ENCODE results near the gene SPEG.
"Not testable (repeated sequence)": the region's sequence is repeated elsewhere in the genome, so short reads cannot be mapped to it uniquely, and the experiment has no call there.

Gene SPEG

DNA sequence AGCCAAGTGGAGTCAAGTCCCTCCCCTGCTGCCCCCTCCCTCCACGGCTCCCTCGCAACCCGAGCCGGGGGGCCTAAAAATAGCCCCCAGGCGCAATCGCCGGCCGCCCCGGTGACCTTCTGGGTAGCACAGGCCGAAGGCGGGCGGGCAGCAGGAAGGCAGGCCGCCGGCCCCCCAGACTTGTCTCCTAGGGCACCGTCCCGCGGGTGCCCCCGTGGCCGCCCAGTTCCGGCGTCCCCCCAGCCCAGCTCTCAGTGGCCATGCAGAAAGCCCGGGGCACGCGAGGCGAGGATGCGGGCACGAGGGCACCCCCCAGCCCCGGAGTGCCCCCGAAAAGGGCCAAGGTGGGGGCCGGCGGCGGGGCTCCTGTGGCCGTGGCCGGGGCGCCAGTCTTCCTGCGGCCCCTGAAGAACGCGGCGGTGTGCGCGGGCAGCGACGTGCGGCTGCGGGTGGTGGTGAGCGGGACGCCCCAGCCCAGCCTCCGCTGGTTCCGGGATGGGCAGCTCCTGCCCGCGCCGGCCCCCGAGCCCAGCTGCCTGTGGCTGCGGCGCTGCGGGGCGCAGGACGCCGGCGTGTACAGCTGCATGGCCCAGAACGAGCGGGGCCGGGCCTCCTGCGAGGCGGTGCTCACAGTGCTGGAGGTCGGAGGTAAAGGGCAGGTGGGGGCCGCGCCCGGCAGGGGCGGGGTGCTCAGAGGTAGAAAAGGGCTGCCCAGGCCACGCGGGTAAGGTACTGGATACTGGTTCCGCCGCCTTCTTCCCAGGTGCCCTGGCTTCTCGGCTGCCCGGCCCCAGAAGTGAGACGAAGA is at the start of gene SPEG:
SPEG (plus strand) TSS at position 126 of the 808 bp plus-strand sequence; CDS start at position 261, 135 bp downstream.
- no peak for DNase-seq (ENCODE audit: low read depth in 2 of 2)

DNA sequence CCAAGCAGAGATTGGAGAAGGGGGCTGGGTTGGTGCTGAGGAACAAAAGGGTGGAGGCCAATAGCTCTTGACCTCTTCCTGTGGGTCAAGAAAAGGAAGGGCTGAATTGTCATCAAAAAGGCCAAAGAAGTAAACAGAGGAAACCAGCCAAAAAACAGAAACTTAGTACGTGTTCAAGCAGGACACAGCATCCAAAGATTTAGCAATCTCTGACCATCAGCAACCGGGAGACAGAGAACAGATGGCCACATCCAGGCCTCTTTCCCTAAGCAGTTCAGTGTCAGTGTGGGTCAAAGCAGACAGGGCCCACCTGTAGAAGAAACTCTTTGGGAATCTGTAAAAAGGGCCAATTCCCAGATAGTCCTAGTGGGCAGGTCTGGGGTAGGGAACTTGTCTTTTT is 49.8 kb upstream of the SPEG start:
- no peak for DNase-seq (ENCODE audit: low read depth in 2 of 2)

DNA sequence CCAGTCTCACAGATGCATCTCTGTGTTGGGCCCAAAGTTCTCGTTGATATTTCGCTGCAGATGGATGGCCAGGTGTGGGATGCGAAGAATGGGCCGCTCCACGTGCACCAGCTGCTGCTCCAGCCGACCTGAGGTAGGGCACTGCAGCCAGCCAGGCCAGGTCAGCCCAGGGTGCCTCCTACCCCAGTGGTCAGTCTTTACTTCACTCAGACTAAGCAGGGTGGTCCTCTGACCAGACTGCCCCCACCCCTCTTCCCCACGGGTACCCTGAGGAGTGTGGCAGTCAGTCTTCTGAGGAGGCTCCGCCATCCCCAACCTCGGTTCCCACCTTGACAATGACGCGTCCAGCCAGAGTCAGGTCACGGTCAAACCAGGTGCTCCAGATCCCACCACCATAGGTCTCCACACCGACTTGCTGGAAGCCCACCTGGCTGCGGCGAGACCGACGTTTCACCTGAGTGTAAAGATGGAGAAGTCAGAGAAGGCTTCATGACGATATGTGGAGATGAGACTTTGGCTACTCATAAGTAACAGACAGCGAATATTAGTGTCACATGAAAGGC is 48.6 kb upstream of the SPEG start:
- no peak for DNase-seq (ENCODE audit: low read depth in 2 of 2)

DNA sequence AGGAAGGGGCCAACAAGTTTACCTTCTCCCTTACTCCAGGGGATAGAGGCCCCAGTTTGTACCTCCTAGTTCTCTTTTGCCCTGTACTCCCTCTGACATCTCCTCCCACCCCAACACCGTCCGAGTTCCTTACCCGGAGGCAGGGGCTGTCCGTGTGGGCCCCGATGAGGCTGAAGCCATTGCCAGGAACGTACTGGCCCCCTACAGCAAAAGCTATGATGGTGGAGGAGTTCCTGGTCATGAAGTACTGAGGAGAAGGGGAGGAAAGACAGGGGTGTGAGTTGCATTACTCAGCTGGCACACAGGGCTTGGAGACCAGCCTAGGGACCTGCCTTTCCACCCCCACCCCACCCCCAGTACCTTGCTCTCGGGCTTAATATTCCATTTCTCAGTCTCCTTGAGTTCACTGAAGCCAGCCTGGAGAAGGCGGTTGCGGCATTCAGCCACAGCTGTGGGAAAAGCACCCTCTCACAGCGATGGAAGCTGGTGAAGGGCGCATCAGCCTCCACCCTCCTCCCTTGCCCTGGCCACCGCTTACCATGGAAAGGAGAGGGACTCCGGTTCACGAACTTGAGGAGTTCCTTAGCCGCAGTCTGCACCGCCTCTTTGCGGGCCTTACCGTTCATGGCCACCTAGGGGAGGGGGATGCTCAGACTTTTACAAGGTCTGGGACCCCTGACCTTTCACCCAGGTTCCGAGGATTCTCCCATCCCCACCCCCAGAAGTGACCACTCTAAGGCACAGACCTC is 47.9 kb upstream of the SPEG start:
- no peak for DNase-seq (ENCODE audit: low read depth in 2 of 2)

DNA sequence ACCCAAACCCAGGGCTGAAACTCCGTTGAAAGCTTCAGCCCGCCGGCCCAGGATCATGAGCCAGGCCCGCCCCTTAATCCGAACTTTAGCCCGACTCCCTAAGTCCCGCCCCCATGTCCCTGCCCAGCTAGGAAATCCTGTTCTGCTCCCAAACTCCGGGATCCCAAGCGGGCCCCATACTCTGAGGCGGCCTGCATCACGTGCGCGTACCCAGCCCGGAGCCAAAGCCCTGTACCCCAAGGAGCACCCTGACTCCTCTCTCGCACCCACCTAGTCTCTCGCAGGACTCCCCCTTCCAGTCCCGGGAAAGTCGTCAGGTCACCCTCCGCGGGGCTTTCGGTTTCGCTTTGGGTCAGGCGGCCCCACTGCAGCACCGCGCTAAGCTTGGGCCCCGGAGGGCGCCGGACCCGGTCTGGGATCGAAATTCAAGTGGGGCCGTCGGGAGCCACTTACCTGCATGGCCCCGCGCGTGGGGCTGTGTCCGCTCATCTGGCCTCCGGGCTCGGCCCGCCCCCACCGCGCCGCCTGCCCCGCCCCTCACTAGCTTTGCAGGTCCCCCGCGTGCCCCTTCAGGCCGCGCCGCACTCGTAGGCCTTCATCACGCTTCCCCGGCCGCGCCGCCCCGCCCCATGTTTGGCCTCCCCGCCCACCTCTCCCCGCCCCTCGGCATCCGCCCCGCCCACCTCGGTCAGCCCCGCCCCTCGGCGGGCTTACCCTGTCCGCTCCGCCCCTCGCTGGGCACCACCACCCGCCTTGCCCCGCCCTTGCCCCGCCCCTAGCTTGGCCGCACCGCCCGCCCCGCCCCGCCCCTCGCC is 47.1 kb upstream of the SPEG start, which contains the start of gene DNPEP:
DNPEP (minus strand) TSS at position 607 of the 815 bp plus-strand sequence; CDS start at position 489, 118 bp downstream.
- peak; percentile 91 to 94 for DNase-seq (ENCODE audit: low read depth in 2 of 2)

DNA sequence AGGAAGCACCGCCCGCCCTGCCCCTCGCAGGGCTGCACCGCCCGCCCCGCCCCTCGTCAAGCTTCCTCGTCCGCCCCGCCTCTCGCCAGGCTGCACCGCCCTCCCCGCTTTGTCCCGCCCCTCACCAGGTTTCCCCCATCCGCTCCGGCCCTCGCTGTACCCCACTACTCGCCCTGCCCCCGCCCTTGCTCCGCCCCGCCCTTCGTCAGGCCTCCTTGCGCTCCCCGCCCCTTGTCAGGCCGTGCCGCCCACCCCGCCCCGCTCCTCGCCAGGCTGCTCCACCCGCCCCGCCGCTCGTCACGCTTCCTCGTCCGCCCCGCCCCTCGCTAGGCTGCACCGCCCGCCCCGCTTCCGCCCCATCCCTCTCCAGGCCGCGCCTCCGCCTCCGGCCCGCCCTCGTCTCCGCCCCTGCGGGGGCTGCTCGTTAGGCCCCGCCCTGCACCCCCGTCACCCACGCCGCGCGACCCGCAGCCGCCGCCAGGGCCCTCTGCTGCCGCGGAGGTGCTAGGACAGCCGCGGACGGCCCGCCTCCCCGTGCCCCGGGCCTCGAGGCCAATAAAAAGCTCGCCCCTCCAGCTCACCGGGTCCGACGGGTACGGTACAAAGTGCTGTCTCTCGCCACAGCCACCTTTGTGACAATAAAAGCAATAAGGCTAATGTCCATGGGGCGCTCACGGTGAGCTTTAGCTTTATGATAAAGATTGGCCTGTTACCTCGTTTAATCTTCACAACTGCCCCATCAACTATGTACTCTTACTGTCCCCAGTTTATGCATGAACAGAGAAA is 46.3 kb upstream of the SPEG start:
- peak; percentile 99 for DNase-seq (ENCODE audit: low read depth in 2 of 2)

DNA sequence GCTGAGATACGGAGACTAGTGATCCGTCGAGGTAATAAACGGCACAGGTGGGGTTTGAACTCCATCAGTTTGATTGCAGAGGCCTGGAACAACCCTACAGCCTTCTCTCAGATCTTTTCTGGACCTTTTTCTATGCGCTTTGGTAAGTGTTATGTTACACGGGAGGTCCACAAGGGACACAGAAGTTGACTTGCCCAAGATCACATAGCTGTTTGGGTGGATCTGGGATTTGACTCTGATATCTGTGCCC is 45.8 kb upstream of the SPEG start:
- no peak for DNase-seq (ENCODE audit: low read depth in 2 of 2)

DNA sequence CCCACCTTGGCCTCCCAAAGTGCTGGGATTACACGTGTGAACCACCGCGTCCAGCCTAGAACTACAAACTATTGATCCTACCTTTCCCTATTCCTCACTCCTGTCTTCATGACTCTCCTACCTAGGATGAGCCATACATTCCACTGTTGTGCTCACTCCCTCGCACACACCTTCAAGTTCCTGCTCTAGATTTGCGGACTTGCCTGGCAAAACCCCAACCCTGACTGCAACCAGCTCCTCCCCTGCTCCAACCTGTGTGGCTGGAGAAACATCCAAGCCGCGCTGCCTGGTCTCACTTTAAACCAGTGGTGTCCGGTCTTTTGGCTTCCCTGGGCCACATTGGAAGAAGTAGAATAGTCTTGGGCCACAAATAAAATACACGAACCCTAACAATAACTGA is 41.9 kb upstream of the SPEG start:
- DNase-seq (ENCODE audit: low read depth in 2 of 2): no peak

DNA sequence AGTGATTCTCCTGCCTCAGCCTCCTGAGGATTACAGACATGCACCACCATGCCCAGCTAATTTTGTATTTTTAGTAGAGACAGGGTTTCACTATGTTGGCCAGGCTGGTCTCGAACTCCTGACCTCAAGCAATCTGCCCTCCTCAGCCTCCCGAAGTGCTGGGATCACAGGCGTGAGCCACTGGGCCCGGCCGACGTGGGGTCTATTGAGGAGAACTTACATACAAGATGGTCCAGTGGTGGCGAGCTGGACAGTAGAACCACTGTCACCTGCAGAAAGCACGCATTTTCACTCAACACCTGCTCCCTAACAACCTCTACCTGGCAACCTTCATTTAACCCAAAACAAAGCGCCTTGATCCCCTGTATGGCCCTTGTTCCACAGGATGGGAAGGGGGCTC is 39.6 kb upstream of the SPEG start:
- not testable (repeated sequence) for DNase-seq (ENCODE audit: low read depth in 2 of 2)

DNA sequence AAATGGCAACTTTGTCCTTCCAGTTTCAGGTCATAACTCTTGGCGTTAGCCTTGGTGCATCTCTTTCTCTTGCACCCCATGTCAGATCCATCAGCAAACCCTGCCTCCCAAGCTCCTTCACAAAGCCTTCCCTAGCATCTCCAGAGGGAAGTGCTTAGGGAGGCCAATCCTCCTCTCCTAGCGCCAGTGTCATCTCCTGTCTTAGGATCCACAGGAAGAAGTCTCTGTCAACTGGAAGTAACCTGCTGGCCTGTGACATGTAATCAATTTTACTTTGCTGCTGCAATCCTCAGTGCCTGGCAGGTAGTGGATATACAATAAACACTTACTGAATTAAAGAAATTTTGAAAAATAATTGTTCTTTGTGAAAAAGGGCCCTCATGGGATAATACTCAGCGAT is 39.0 kb upstream of the SPEG start:
- DNase-seq (ENCODE audit: low read depth in 2 of 2): no peak

DNA sequence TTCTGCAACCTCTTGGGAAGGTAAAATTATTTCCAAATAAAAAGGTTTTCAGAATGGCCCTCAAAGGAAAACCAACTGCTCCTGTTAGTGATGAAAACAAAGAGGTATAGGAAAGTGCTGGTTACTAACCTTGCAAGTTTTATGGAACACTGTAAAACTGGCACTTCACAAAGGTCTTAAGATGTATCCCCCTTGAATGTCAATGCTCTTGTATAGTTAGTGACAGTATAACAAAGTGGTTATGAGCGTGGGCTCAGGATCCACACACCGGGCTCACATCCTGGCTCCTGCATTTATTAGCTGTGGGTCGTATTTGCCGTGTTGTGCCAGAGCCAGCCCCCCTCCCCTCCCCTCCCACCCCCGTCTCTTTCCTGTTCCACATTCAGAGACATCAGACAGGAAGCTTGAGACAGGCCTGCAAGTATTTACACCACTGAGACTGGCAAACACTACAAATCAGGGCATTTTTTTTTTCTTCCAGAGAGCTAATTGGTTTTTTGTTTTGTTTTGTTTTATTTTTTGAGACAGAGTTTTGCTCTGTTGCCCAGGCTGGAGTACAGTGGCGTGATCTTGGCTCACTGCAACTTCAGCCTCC is 37.7 kb upstream of the SPEG start:
- no peak for DNase-seq (ENCODE audit: low read depth in 2 of 2)

DNA sequence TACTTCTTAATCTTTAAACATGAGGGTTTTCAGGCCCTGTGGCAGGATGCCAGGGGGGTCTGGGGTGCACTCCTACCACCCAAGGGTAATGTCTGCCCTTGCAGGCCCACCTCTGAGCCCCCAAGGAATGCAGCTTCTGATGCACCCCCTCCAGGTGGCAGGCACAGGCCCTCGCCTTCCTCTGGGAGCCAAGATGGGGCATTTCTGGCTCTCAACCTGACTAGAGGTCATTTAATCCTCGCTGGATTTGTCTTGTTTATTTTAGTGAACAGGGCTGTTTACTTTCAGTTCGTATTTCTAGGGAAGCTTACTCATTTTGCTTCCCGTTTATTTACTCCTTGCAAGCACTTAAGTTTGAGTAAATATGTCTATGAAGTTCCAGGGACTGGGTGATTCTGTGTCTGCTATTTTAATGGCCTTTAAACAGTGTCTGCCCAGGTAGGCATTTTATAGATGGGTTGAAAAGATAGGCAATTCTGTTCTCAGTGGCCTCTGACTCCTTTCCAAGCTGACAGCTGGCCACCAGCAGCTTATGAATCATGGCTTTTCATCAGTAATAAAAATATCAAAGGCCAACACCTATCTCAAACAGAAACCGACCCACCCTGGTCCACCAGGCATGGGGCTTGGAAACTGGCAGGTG is 35.8 kb upstream of the SPEG start:
- no peak for DNase-seq (ENCODE audit: low read depth in 2 of 2)

DNA sequence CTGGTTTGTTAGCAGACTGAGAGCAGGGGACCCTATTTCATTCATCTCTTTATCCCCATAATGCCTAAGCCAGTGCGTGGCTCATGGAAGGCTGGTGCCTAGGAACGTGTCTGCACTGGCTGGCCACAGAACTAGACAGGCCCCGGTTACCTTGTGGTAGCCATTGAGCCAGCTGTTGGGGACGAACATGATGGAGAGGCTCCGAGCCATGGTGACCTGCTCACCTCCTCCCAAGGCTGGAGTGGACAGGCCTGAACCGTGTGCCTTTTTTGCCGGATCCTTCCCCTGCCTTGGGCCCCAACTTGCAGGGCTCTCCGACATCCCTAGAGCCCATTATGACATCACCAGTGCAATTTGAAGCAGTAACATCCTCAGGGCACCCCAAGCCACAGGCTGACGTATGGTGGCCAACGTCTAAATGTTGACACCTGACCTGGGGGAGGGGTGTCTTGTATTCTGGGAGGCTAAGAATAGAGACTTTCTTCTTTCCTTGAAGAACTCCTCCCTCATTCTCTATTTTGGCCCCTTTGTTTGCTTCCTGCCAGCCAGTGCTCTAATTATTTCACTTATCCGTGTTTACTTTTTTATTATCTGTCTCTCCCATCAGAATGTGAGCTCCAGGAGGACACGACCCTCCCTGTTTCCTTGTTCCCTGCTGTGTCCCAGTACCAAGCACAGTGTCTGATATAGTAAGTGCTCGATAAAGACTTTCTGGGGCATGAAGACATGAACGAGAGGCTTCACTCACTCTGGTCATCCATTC is 34.7 kb upstream of the SPEG start:
- DNase-seq (ENCODE audit: low read depth in 2 of 2): no peak

DNA sequence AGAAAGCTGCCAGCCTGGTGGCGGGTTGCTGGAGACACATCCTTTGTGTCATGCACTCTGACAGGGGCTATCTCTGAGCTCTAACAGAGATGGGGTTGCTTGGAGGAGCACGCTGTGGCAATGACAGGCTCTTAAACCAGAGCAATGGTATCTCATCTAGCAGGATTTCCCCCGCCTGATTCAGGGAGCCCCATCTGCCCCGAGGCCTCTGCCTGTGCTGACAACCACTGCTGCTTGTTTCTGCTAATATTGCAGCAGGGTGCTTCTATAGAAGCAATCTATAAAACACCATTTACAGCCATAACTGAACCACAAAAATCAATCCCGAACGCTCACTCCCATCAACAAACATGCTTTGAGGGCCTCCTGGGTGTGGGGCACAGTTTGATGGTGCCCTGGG is 34.1 kb upstream of the SPEG start:
- no peak for DNase-seq (ENCODE audit: low read depth in 2 of 2)

DNA sequence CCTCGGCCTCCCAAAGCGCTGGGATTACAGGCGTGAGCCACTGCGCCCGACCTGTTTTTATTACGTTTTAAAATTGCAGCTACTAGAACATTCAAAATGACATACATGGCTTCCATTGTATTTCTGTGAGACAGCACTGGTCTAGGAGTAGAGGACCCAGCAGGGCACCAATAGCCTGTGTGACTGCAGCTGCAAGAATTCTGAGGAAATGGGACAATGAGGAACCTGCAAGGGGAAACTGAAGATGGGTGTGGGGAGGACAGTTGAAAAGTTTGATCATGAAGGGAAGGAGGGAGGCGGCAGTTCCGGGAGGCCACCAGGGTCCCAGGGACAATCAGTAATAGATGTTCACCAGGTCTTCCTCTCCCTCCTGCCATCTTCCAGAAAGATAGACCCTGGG is 33.0 kb upstream of the SPEG start:
- DNase-seq (ENCODE audit: low read depth in 2 of 2): no peak

DNA sequence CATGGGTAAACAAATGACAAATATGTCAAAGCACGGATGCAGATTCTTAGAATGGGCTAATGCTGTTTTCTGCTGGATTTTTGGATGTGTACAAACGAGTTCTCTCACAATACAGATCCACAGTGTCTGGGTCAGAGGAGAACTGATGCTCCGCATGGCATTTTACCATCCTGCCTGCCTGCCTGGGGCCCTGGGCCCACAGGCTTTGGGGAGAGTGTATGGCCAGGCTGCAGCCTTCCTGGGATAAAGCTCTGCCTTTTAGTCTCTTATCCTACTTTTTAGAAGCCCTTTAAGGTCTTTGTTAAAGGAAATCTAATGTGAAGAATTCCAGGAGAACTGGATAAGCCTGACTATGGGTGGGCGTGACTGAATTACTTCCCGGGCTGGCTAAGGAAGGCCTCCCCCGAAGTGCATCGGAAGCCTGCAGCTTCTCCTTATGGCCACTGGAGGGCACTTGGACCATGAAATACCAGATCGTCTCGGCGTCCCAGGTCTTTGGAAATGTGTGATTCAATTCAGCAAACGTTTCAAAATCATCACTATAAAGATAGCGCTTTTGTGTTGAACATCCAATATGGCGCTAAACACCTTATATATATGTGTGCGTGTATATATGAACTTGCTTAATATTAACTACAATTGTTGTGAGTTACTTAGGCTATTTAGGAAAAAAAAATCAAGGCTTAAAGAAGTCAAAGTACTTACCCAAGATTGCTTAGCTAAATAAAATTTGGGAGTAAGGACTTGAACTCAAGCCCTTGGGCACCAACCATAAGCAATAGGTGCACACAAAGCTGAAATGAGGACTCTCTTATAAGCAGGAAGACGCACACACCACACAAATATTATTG is 31.8 kb upstream of the SPEG start:
- peak in 1 of 2 donors; percentile 43 for DNase-seq (ENCODE audit: low read depth in 2 of 2)

DNA sequence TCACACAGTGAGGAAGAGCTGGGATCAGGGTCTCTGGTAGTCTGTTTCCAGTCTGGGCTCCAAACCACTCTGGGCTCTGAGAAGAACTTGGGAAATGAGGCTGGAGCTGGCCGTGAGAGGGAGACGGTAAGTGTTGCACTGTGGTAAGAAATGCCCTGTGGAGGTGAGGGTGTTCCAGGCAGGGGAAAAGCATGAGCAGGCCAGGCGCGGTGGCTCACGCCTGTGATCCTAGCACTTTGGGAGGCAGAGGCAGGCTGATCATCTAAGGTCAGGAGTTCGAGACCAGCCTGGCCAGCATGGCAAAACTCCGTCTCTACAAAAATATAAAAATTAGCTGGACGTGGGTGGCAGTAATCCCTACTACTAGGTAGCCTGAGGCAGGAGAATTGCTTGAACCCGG is 30.8 kb upstream of the SPEG start:
- no peak for DNase-seq (ENCODE audit: low read depth in 2 of 2)

DNA sequence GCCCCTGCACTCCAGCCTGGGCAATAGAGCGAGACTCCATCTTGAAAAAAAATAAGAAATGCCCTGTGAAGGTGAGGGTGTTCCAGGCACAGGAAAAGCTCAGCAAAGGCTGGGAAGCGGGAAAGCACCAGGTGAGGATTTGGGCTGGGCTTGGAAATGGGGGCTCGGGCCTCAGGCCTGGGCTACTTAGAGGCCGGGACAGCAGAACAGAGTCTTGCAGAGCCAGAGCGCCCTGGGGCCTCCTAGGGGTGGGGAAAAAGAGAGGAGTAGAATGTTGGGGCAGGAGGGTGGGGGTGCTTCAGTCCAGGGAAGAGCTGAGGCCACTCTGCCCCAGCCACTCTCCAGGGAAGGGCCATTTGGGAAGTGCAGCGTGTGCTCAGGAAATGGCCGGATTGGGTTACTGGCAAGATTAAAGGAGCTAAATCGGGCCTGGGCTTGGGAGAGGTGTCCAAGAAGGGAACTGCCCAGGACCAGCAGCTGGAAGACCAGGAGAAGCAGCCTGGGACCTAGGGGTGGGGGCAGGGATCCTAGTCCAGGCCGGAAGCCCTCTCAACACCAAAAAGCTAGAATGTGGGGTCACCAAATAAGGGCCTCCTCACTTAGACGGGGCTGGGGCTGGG is 30.2 kb upstream of the SPEG start:
- DNase-seq (ENCODE audit: low read depth in 2 of 2): no peak

Data from stimulated activated CD8-positive, alpha-beta memory T cell treated with anti-CD3 and anti-CD28 coated beads, Interleukin-2, amount 100 ng/mL, for 48 hours (primary cell).